ENCODE results near the gene PPP6R3.

The PPP6R3 gene

GRCh38 chr11:68498321-68498720, 37.8 kb downstream of the PPP6R3 start:
- no peak for DNase-seq

- DNase-seq: no peak
Measured at GRCh38 chr11:68498903-68499883, 38.6 kb downstream of the PPP6R3 start.

GRCh38 chr11:68500206-68500605, 39.7 kb downstream of the PPP6R3 start:
- no peak for DNase-seq

GRCh38 chr11:68501813-68502212, 41.3 kb downstream of the PPP6R3 start:
- no peak for DNase-seq

GRCh38 chr11:68503251-68503687, 42.7 kb downstream of the PPP6R3 start:
- DNase-seq: no peak

GRCh38 chr11:68503792-68504191, 43.2 kb downstream of the PPP6R3 start:
- no peak for DNase-seq

- DNase-seq: no peak
Measured at GRCh38 chr11:68504432-68505066, 44.0 kb downstream of the PPP6R3 start.

GRCh38 chr11:68505596-68505995, 45.0 kb downstream of the PPP6R3 start:
- DNase-seq: no peak

GRCh38 chr11:68506908-68507307, 46.4 kb downstream of the PPP6R3 start:
- no peak for DNase-seq

- no peak for DNase-seq
Measured at GRCh38 chr11:68508425-68508824, 47.9 kb downstream of the PPP6R3 start.

- no peak for DNase-seq
Measured at GRCh38 chr11:68509066-68509465, 48.5 kb downstream of the PPP6R3 start.

- DNase-seq: no peak
Measured at GRCh38 chr11:68513930-68514487, 53.5 kb downstream of the PPP6R3 start.

- DNase-seq: no peak
Measured at GRCh38 chr11:68517121-68517741, 56.7 kb downstream of the PPP6R3 start.

- no peak for DNase-seq
Measured at GRCh38 chr11:68518191-68518590, 57.6 kb downstream of the PPP6R3 start.

GRCh38 chr11:68521969-68522652, 61.6 kb downstream of the PPP6R3 start:
- DNase-seq: no peak

GRCh38 chr11:68523033-68523432, 62.5 kb downstream of the PPP6R3 start:
- DNase-seq: no peak

- DNase-seq: no peak
Measured at GRCh38 chr11:68523743-68524142, 63.2 kb downstream of the PPP6R3 start.

- no peak for DNase-seq
Measured at GRCh38 chr11:68524213-68524612, 63.7 kb downstream of the PPP6R3 start.

GRCh38 chr11:68524681-68525080, 64.1 kb downstream of the PPP6R3 start:
- no peak for DNase-seq

- no peak for DNase-seq
Measured at GRCh38 chr11:68525336-68525735, 64.8 kb downstream of the PPP6R3 start.

- DNase-seq: no peak
Measured at GRCh38 chr11:68525930-68526329, 65.4 kb downstream of the PPP6R3 start.

GRCh38 chr11:68527585-68527984, 67.0 kb downstream of the PPP6R3 start:
- DNase-seq: no peak

- DNase-seq: no peak
Measured at GRCh38 chr11:68528630-68529029, 68.1 kb downstream of the PPP6R3 start.
